Right atrium auricular region (tissue), 2 donors: Measurements from ENCODE around the gene PEX6. TPM values are rescaled to one million over a fixed set of nuclear protein-coding genes. Genes with fewer than 3 reads are reported as not detected.

Experiments
- DNase-seq: peaks from one replicate; pipeline ENCODE4 v3.0.0-alpha.2; 2019; ENCODE audit warnings: low spot score
- H3K27ac ChIP-seq, 2 donors: fragments of 200-600 bp; sonication (generic); 1 replicate in 1 of 2; 2 replicates in 1 of 2; pipeline ENCODE4 v1.5.1; 2016 to 2019
- H3K27me3 ChIP-seq, 2 donors: fragments of 200-600 bp; sonication (generic); one replicate each; pipeline versions ENCODE4 v1.5.1 to v1.6.0; 2017 to 2019
- H3K36me3 ChIP-seq: fragments of 200-600 bp; sonication (generic); one replicate; pipeline ENCODE4 v1.5.1; 2016
- H3K4me1 ChIP-seq, 2 donors: fragments of 200-600 bp; sonication (generic); one replicate each; pipeline versions ENCODE4 v1.5.1 to v1.6.0; 2017 to 2019
- H3K4me3 ChIP-seq, 2 donors: fragments of 200-600 bp; sonication (generic); 1 replicate in 1 of 2; 2 replicates in 1 of 2; pipeline ENCODE4 v1.5.1; 2017 to 2019; ENCODE audit warnings: mild to moderate bottlenecking in 1 of 2, moderate library complexity in 1 of 2
- H3K9me3 ChIP-seq, 2 donors: fragments of 200-600 bp; sonication (generic); one replicate each; pipeline ENCODE4 v1.5.1; 2019
- CTCF ChIP-seq, 2 donors: fragments of 200-600 bp; sonication (generic); IDR thresholded peaks; one replicate each; pipeline ENCODE4 v1.5.1; 2019; ENCODE audit warnings: antibody characterized with exemption in 2 of 2
- total RNA-seq, 2 donors: library from RNA; depleted of rRNA; stranded (reverse); fragments of >200 nt; gene quantifications; one replicate each; pipeline ENCODE4 v1.1.0, GENCODE V29; 2016

The PEX6 gene
- total RNA-seq, 2 donors from 2014 or later = 11.7 to 16.7 TPM

GRCh38 chr6:43020847-43021246, 41.9 kb upstream of the PEX6 start:
- Histone ChIP-seq H3K27me3 (no peaks in the 10 kb centered on the region), H3K27ac (peak overlapping the region; percentile 78 to 93), H3K36me3 (peaks cover 49% of the 10 kb centered on the region), H3K4me3 (peak overlapping the region; percentile 81 to 84), H3K9me3 (no peaks in the 10 kb centered on the region), H3K4me1 (peaks cover 0 to 58% of the 10 kb centered on the region in 2 donors)
- TF ChIP-seq CTCF (IDR thresholded peaks at IDR 0.05) = no peak
- DNase-seq = no peak

GRCh38 chr6:43020052-43020705, 41.2 kb upstream of the PEX6 start:
- Histone ChIP-seq H3K9me3 (no peaks in the 10 kb centered on the region), H3K4me3 (no peak overlapping the region), H3K27me3 (no peaks in the 10 kb centered on the region), H3K36me3 (peaks cover 42% of the 10 kb centered on the region), H3K4me1 (peaks cover 0 to 65% of the 10 kb centered on the region in 2 donors), H3K27ac (no peak overlapping the region)
- DNase-seq = no peak
- no peak for TF ChIP-seq CTCF (IDR thresholded peaks at IDR 0.05)

- Histone ChIP-seq H3K4me1 (peaks cover 0 to 70% of the 10 kb centered on the region in 2 donors), H3K27ac (no peak overlapping the region), H3K27me3 (no peaks in the 10 kb centered on the region), H3K9me3 (no peaks in the 10 kb centered on the region), H3K36me3 (peaks cover 36% of the 10 kb centered on the region), H3K4me3 (no peak overlapping the region)
- no peak for DNase-seq
- TF ChIP-seq CTCF (IDR thresholded peaks at IDR 0.05) = no peak
These were observed 40.2 kb upstream of the PEX6 start for GRCh38 chr6:43019152-43019551.

GRCh38 chr6:43016943-43017334, 38.0 kb upstream of the PEX6 start:
- Histone ChIP-seq H3K36me3 (peaks cover 36% of the 10 kb centered on the region), H3K4me1 (peaks cover 0 to 66% of the 10 kb centered on the region in 2 donors), H3K9me3 (no peaks in the 10 kb centered on the region), H3K27me3 (no peaks in the 10 kb centered on the region), H3K4me3 (peak overlapping the region; percentile 16 to 77), H3K27ac (peak overlapping the region; percentile 88 to 90)
- no peak for TF ChIP-seq CTCF (IDR thresholded peaks at IDR 0.05)
- DNase-seq = no peak

- Histone ChIP-seq H3K9me3 (no peaks in the 10 kb centered on the region), H3K4me3 (peak overlapping the region; percentile 16 to 77), H3K36me3 (peaks cover 42% of the 10 kb centered on the region), H3K4me1 (peaks cover 0 to 69% of the 10 kb centered on the region in 2 donors), H3K27me3 (no peaks in the 10 kb centered on the region), H3K27ac (peak overlapping the region; percentile 88 to 90)
- no peak for DNase-seq
- no peak for TF ChIP-seq CTCF (IDR thresholded peaks at IDR 0.05)
These were observed 37.4 kb upstream of the PEX6 start for GRCh38 chr6:43016176-43016942.
